ENCODE data around the gene HYDIN. TPM values are rescaled to one million over a fixed set of nuclear protein-coding genes. Genes with fewer than 3 reads are reported as not detected.

Gene HYDIN
- total and polyA plus RNA-seq, 9 of the 15 experiments (the other 6 are each of a cell fraction or from before 2014, with no cell fraction given), result 0.08 to 0.43 (median 0.14) TPM; not detected in 1

DNA sequence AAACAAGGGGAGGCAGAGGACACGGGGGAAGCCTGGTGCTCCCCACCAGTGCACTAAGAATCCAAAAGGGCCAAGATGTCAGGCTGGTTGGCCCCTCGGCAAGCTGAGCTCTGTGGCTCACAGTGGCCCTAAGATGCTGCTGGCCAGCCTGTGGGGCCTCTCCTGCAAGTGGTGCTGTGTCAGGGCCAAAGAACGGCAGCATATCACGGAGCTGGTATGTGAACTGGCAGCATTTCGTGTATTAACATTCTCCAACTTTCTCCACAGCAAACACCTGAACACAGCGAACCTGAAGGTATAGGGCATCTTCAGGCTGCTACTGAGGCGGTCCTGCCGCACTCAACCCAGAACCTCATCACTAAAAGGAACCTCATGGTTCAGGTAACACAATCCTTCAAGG lies 464.3 kb downstream of the HYDIN start:
- Histone ChIP-seq H2AFZ (ENCODE audit: low read depth, low read length) (no peak overlapping the region), H3K9ac (ENCODE audit: insufficient read depth in 1 of 2, low read depth in 2 of 2, low read length in 2 of 2) (no peak overlapping the region), H3K27me3 (ENCODE audit: control insufficient read depth in 2 of 2, insufficient read depth in 2 of 2, low read length in 2 of 2) (no peaks in the 10 kb centered on the region), H3K4me1 (replicated peaks in 1 of 2; ENCODE audit: control insufficient read depth in 2 of 2, insufficient read depth in 2 of 2, low read length in 2 of 2) (peaks cover under 1 to 3% of the 10 kb centered on the region in 2 experiments; a peak in 3 of 5 replicates), H4K20me1 (replicated peaks; ENCODE audit: control insufficient read depth, insufficient read depth, low read length) (no peaks in the 10 kb centered on the region; the same call in 1 of the 2 replicates), H3K27ac (ENCODE audit: extremely low read depth, low read depth, low read length) (no peak overlapping the region), H3K36me3 (ENCODE audit: control insufficient read depth, insufficient read depth, low read length) (peaks cover 50% of the 10 kb centered on the region; the same call in 2 of the 3 replicates), H3K4me2 (ENCODE audit: insufficient read depth, low read length) (no peak overlapping the region), H3K9me1 (ENCODE audit: control insufficient read depth, insufficient read depth, low read length) (no peaks in the 10 kb centered on the region), H3K9me3 (replicated peaks; ENCODE audit: control insufficient read depth, insufficient read depth, low read depth, low read length) (no peaks in the 10 kb centered on the region), H3K4me3 (no peak overlapping the region), H3K79me2 (ENCODE audit: control insufficient read depth, insufficient read depth, low read length) (no peaks in the 10 kb centered on the region)
- CTCF ChIA-PET (ENCODE audit: low intra/inter-chr PET ratio), result no interaction called here
- TF ChIP-seq FOXA3 (CRISPR knock-in tag; conservative IDR thresholded peaks at IDR 0.05 in 1 of 2, IDR thresholded peaks at IDR 0.05 in 1 of 2) (no peak), ZNF134 (CRISPR knock-in tag; conservative IDR thresholded peaks at IDR 0.05) (no peak), TAF9B (IDR thresholded peaks at IDR 0.05; ENCODE audit: partially characterized antibody) (no peak), PHB2 (IDR thresholded peaks at IDR 0.05; ENCODE audit: low read depth) (no peak), KDM1A (IDR thresholded peaks at IDR 0.05) (no peak)
- 90% methylated on average over 7 of the region's 8 CpGs for WGBS (ENCODE audit: insufficient coverage, low coverage, missing lambda C conversion rate)
- DNase-seq (ENCODE audit: extremely low read depth in 1 of 4, low spot score in 3 of 4) (no peak), FAIRE-seq (no peak), ATAC-seq (no peak)
- POLR2A ChIA-PET, result interaction anchor here (0.6 to 1.6 kb wide), 2 partner anchors 16 to 387 kb away, joined by 3 to 5 read pairs; no protein-coding TSS in a partner anchor
- in situ Hi-C loops (cut with MboI), result no loop called here
- no TSS peak for BruUV-seq (replicated peaks)
- intact Hi-C loops (cut with micrococcal nuclease), result loop anchor here (5.0 kb wide), 1 partner anchor 94 kb away; no protein-coding TSS in a partner anchor

DNA sequence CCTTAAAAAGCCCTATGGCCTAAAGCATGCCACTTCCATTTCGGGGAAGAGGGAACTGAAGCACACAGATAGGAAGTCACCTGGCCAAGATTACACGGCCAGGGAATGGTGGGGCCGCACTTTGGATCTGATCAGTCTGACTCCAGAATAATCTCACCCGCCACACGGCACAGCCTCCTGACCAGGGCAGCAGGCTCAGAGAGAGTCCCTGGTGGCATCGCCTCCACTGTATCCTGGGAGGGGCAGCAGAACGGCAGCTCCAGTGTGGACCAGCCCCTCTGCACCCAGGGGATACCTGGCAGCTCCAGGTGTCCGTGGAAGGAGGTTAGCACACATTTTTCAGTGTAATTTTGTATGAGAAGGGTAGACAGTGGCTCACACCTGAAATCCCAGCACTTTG lies 465.0 kb downstream of the HYDIN start:
- intact Hi-C loops (cut with micrococcal nuclease) (loop anchor here (5.0 kb wide), 1 partner anchor 93 kb away; no protein-coding TSS in a partner anchor), in situ Hi-C loops (cut with MboI) (no loop called here)
- Histone ChIP-seq H3K79me2 (ENCODE audit: control insufficient read depth, insufficient read depth, low read length) (no peaks in the 10 kb centered on the region), H3K9ac (ENCODE audit: insufficient read depth in 1 of 2, low read depth in 2 of 2, low read length in 2 of 2) (no peak overlapping the region), H3K27me3 (ENCODE audit: control insufficient read depth in 2 of 2, insufficient read depth in 2 of 2, low read length in 2 of 2) (no peaks in the 10 kb centered on the region), H3K4me1 (replicated peaks in 1 of 2; ENCODE audit: control insufficient read depth in 2 of 2, insufficient read depth in 2 of 2, low read length in 2 of 2) (peaks cover 0 to 5% of the 10 kb centered on the region in 2 experiments; a peak in 2 of 5 replicates), H2AFZ (ENCODE audit: low read depth, low read length) (no peak overlapping the region), H3K9me3 (replicated peaks; ENCODE audit: control insufficient read depth, insufficient read depth, low read depth, low read length) (no peaks in the 10 kb centered on the region), H3K36me3 (ENCODE audit: control insufficient read depth, insufficient read depth, low read length) (peaks cover 48% of the 10 kb centered on the region; the same call in 2 of the 3 replicates), H3K9me1 (ENCODE audit: control insufficient read depth, insufficient read depth, low read length) (no peaks in the 10 kb centered on the region), H4K20me1 (replicated peaks; ENCODE audit: control insufficient read depth, insufficient read depth, low read length) (no peaks in the 10 kb centered on the region; the same call in 1 of the 2 replicates), H3K4me3 (no peak overlapping the region), H3K27ac (ENCODE audit: extremely low read depth, low read depth, low read length) (no peak overlapping the region), H3K4me2 (ENCODE audit: insufficient read depth, low read length) (no peak overlapping the region)
- POLR2A ChIA-PET, result interaction anchor here (1.2 kb wide), 1 partner anchor 10 kb away, joined by 3 read pairs; no protein-coding TSS in a partner anchor
- DNase-seq (ENCODE audit: extremely low read depth in 1 of 4, low spot score in 3 of 4) (no peak), ATAC-seq (no peak), FAIRE-seq (no peak)
- WGBS (ENCODE audit: insufficient coverage, low coverage, missing lambda C conversion rate), result 84% methylated on average over 8 of the region's 8 CpGs
- no TSS peak for BruUV-seq (replicated peaks)
- CTCF ChIA-PET (ENCODE audit: low intra/inter-chr PET ratio), result no interaction called here
- TF ChIP-seq, protein P1, sequence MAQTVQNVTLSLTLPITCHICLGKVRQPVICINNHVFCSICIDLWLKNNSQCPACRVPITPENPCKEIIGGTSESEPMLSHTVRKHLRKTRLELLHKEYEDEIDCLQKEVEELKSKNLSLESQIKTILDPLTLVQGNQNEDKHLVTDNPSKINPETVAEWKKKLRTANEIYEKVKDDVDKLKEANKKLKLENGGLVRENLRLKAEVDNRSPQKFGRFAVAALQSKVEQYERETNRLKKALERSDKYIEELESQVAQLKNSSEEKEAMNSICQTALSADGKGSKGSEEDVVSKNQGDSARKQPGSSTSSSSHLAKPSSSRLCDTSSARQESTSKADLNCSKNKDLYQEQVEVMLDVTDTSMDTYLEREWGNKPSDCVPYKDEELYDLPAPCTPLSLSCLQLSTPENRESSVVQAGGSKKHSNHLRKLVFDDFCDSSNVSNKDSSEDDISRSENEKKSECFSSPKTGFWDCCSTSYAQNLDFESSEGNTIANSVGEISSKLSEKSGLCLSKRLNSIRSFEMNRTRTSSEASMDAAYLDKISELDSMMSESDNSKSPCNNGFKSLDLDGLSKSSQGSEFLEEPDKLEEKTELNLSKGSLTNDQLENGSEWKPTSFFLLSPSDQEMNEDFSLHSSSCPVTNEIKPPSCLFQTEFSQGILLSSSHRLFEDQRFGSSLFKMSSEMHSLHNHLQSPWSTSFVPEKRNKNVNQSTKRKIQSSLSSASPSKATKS (CRISPR knock-in tag; IDR thresholded peaks at IDR 0.05), result no peak
- TF ChIP-seq JUND (IDR thresholded peaks at IDR 0.05; ENCODE audit: borderline replicate concordance, low read depth, low read length), result no peak
- no peak for TF ChIP-seq JUND (tag; IDR thresholded peaks at IDR 0.05; ENCODE audit: borderline replicate concordance, low read depth, low read length)
- no peak for TF ChIP-seq ZNF197 (CRISPR knock-in tag; IDR thresholded peaks at IDR 0.05; ENCODE audit: low read depth)
- no peak for TF ChIP-seq CREM (IDR thresholded peaks at IDR 0.05; ENCODE audit: low read depth)
- TF ChIP-seq HMGN3 (IDR thresholded peaks at IDR 0.05; ENCODE audit: borderline replicate concordance, extremely low read depth, insufficient read length, low read depth, low read length), result no peak
- no peak for TF ChIP-seq U2AF2 (optimal IDR thresholded peaks at IDR 0.05; ENCODE audit: low read depth, low read length)
- TF ChIP-seq ZNF830 (CRISPR knock-in tag; IDR thresholded peaks at IDR 0.05), result no peak
- TF ChIP-seq, protein P2, sequence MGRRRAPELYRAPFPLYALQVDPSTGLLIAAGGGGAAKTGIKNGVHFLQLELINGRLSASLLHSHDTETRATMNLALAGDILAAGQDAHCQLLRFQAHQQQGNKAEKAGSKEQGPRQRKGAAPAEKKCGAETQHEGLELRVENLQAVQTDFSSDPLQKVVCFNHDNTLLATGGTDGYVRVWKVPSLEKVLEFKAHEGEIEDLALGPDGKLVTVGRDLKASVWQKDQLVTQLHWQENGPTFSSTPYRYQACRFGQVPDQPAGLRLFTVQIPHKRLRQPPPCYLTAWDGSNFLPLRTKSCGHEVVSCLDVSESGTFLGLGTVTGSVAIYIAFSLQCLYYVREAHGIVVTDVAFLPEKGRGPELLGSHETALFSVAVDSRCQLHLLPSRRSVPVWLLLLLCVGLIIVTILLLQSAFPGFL (CRISPR knock-in tag; IDR thresholded peaks at IDR 0.05), result no peak
